Measurements from ENCODE around the gene POTEI. TPM values are rescaled to one million over a fixed set of nuclear protein-coding genes. Genes with fewer than 3 reads are reported as not detected.
"Not testable (repeated sequence)": the region's sequence is repeated elsewhere in the genome, so short reads cannot be mapped to it uniquely, and the experiment has no call there.

Gene POTEI
- total RNA-seq, 1 experiment from 2014 or later, result 1.2 TPM

- H4K91ac ChIP-seq (ENCODE audit: insufficient read length, low read depth, low read length); H4K5ac ChIP-seq (ENCODE audit: insufficient read length, low read depth, low read length); H3K4me1 Mint-ChIP-seq; DNase-seq; H3K79me2 ChIP-seq (ENCODE audit: insufficient read depth, low read length); H3K9me3 ChIP-seq (ENCODE audit: control insufficient read depth, low read depth, low read length); H3K27me3 ChIP-seq (ENCODE audit: insufficient read depth, low read length); H3K27ac ChIP-seq (ENCODE audit: insufficient read length, low read depth, low read length); H2BK12ac ChIP-seq (ENCODE audit: insufficient read length, low read depth, low read length); H3K14ac ChIP-seq (ENCODE audit: insufficient read depth, low read length); H3K79me1 ChIP-seq (ENCODE audit: insufficient read depth, low read depth, low read length, poor library complexity, severe bottlenecking); H3K56ac ChIP-seq (ENCODE audit: insufficient read length, low read depth, low read length); H3K4ac ChIP-seq (ENCODE audit: low read depth, low read length); H3K27me3 Mint-ChIP-seq (ENCODE audit: low read depth); H4K8ac ChIP-seq (replicated peaks; ENCODE audit: insufficient read length, low read depth, low read length); H3T11ph ChIP-seq (ENCODE audit: low read length); H3K27ac Mint-ChIP-seq; H3K4me2 ChIP-seq (ENCODE audit: insufficient read depth, insufficient read length, low read length); H3K9ac ChIP-seq (ENCODE audit: extremely low read depth, insufficient read length, low read length); H3K23me2 ChIP-seq (ENCODE audit: insufficient read length, low read depth, low read length, poor library complexity, severe bottlenecking); H2AFZ ChIP-seq (ENCODE audit: low read length); H3K23ac ChIP-seq (ENCODE audit: insufficient read length, low read depth, low read length); H2BK5ac ChIP-seq (ENCODE audit: insufficient read length, low read length); H4K20me1 ChIP-seq (ENCODE audit: control insufficient read depth, insufficient read depth, insufficient read length); H3K18ac ChIP-seq (ENCODE audit: insufficient read length, low read depth, low read length); H3K4me1 ChIP-seq (ENCODE audit: insufficient read depth, low read length); H2BK120ac ChIP-seq (ENCODE audit: low read depth, low read length, poor library complexity, severe bottlenecking); H2BK20ac ChIP-seq (ENCODE audit: low read depth, low read length, poor library complexity, severe bottlenecking); H2AK5ac ChIP-seq (ENCODE audit: insufficient read length, low read length); H3K9me3 Mint-ChIP-seq; H3K36me3 Mint-ChIP-seq (ENCODE audit: insufficient read depth in 1 of 3, low read depth in 3 of 3); H2BK15ac ChIP-seq (ENCODE audit: low read depth, low read length); H3K4me3 Mint-ChIP-seq: not testable (repeated sequence)
- no CpG with 5 or more reads among the region's 9 CpGs for WGBS (ENCODE audit: extremely low coverage, insufficient read length, low lambda C conversion rate)
Observed at GRCh38 chr2:130531672-130532071, 22.5 kb upstream of the POTEI start.

- not testable (repeated sequence) for H3K4ac ChIP-seq (ENCODE audit: low read depth, low read length); H3K14ac ChIP-seq (ENCODE audit: insufficient read depth, low read length); H2BK12ac ChIP-seq (ENCODE audit: insufficient read length, low read depth, low read length); H4K20me1 ChIP-seq (ENCODE audit: control insufficient read depth, insufficient read depth, insufficient read length); H4K91ac ChIP-seq (ENCODE audit: insufficient read length, low read depth, low read length); H2AFZ ChIP-seq (ENCODE audit: low read length); H3K27ac Mint-ChIP-seq; H2BK20ac ChIP-seq (ENCODE audit: low read depth, low read length, poor library complexity, severe bottlenecking); H3K4me1 ChIP-seq (ENCODE audit: insufficient read depth, low read length); H3K27ac ChIP-seq (ENCODE audit: insufficient read length, low read depth, low read length); H3K23me2 ChIP-seq (ENCODE audit: insufficient read length, low read depth, low read length, poor library complexity, severe bottlenecking); H3K23ac ChIP-seq (ENCODE audit: insufficient read length, low read depth, low read length); H3K9me3 Mint-ChIP-seq; H3T11ph ChIP-seq (ENCODE audit: low read length); H3K4me3 Mint-ChIP-seq; H3K9me3 ChIP-seq (ENCODE audit: control insufficient read depth, low read depth, low read length); H3K56ac ChIP-seq (ENCODE audit: insufficient read length, low read depth, low read length); H3K27me3 Mint-ChIP-seq (ENCODE audit: low read depth); H4K5ac ChIP-seq (ENCODE audit: insufficient read length, low read depth, low read length); H2BK5ac ChIP-seq (ENCODE audit: insufficient read length, low read length); H3K27me3 ChIP-seq (ENCODE audit: insufficient read depth, low read length); H2AK5ac ChIP-seq (ENCODE audit: insufficient read length, low read length); H3K36me3 Mint-ChIP-seq (ENCODE audit: insufficient read depth in 1 of 3, low read depth in 3 of 3); H4K8ac ChIP-seq (replicated peaks; ENCODE audit: insufficient read length, low read depth, low read length); H3K4me2 ChIP-seq (ENCODE audit: insufficient read depth, insufficient read length, low read length); H3K4me1 Mint-ChIP-seq; H3K79me2 ChIP-seq (ENCODE audit: insufficient read depth, low read length); H2BK15ac ChIP-seq (ENCODE audit: low read depth, low read length); H3K18ac ChIP-seq (ENCODE audit: insufficient read length, low read depth, low read length); H3K79me1 ChIP-seq (ENCODE audit: insufficient read depth, low read depth, low read length, poor library complexity, severe bottlenecking); H2BK120ac ChIP-seq (ENCODE audit: low read depth, low read length, poor library complexity, severe bottlenecking); H3K9ac ChIP-seq (ENCODE audit: extremely low read depth, insufficient read length, low read length); DNase-seq
- WGBS (ENCODE audit: extremely low coverage, insufficient read length, low lambda C conversion rate), result no CpG with 5 or more reads among the region's 5 CpGs
Observed at GRCh38 chr2:130531225-130531624, 22.1 kb upstream of the POTEI start.

All from H9 (cell line).